HuH-7 (cell line): ENCODE measurements around the gene FLVCR2.

Experiments used
- DNase-seq: peaks from one replicate; pipeline ENCODE4 v3.0.0; 2011; ENCODE audit warnings: low spot score

Gene FLVCR2, protein sequence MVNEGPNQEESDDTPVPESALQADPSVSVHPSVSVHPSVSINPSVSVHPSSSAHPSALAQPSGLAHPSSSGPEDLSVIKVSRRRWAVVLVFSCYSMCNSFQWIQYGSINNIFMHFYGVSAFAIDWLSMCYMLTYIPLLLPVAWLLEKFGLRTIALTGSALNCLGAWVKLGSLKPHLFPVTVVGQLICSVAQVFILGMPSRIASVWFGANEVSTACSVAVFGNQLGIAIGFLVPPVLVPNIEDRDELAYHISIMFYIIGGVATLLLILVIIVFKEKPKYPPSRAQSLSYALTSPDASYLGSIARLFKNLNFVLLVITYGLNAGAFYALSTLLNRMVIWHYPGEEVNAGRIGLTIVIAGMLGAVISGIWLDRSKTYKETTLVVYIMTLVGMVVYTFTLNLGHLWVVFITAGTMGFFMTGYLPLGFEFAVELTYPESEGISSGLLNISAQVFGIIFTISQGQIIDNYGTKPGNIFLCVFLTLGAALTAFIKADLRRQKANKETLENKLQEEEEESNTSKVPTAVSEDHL

DNA sequence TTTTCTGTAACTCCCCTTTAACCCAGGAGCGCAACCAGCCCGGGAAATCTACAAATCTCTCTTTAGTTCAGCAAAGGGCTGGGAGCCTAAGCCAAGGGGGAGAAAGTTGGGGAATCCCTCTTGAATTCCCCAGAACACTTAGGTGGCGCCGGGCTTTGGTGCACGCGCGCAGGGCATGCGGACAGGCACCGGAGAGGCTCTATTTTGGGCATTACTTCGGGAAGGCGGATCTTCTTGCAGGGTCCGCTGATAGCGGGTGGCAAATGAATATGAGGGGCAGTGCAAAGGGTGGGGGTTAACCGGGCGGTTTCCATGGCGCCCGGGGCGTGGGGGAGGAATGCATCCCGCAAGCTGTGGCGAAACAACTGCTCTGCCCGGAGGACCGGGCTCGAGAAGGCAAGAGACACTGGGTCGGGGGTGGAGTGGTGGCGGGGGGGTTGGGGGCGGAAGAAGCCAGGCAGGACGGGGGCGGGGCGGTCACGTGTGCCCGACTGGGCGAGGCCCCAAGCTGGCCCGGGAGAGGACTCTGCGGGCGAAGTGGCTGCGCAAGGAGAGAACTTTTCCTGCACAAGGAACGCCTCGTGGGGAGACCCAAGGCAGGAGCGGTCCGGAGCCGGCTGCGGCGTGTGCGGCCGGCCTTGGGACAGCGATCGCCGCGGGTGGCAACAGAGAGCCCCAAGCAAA is at the start of gene FLVCR2:
Gene FLVCR2 (plus strand): TSS at position 519 of the 684 bp plus-strand sequence. CDS start 353 bp downstream, outside the sequence.
- peak; percentile 70 for DNase-seq

DNA sequence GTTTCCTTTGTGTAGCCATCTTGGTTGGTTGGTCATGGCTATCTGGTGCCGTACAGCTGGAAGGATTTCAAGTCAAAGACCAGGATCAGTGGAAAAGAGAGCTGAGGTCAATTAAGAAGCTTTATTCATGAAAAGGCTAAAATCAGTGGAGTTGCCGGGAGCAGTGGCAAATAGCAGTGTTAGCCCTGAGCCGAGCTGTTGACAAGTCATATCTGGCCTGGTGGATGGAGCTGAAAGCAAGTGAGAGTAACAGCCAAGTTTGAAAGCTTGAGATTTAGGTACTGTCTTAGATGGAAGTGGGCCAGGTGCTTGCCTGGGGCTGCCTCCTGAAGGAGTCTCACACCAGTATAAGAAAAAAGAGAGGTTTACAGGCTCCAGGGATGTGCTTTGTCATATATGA is 47.2 kb upstream of the FLVCR2 start:
- no peak for DNase-seq

DNA sequence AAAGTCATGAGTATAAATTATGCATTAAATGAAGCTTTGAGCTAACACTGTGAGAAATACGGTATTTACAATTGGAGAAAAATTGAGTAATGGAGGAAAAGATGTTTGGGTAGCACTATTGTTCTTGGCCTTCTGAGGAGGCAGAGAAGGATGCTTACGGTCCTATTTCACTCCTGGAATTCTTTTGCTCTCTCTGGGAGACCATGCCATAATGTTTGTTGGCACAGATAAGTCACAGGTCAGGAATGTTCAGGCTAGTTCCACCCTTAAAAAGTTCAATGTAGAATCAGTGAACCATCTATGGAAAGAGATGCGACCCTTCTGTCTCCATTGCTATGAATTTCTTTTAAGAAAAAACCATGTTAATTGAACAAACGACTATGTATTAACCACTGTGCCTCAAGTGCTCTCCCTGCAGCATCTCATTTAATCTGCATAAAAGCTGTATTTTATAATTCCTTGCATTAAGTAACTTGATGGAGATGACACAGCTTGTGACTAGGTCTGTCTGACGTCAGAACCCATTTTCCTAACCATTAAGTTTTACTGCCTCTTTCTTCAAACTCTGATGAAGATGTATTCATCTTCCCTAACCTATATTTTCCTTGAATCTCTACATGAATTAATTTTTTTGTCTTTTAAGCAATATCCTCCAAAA is 46.6 kb upstream of the FLVCR2 start:
- DNase-seq: no peak

DNA sequence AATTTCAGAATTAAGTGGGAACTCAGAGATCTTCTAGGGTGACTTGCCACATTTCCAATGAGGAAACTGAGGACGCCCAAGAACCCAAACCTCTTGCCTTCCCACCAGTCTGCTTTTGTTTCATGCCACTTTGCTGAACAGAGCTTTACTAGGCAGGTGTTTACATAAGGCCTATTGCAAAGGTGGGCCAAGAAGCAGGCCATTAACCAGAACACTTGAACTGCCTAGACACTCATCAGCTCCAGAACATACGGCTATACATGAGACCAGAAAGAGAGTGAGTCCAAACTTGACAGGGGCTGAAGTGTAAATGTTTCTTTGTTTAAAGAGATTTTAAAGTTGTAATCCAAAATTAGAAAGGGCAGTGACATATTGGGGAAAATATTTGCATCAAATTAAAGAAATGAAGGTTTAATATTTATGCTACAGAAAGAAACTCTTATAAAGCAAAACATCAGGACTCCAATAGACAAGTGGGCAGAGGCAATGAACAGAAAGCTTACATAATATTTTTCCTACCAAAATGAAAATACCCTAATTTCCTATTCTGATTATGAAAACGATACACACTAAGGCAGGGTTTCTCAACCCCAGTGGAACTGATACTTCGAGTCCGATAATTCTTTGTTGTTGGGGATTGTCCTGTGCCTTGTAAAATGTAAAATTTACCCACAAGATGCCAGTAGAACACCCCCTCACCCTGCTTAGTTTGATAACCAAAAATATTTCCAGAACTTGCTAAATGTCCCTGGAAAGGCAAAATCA is 44.4 kb upstream of the FLVCR2 start:
- no peak for DNase-seq

DNA sequence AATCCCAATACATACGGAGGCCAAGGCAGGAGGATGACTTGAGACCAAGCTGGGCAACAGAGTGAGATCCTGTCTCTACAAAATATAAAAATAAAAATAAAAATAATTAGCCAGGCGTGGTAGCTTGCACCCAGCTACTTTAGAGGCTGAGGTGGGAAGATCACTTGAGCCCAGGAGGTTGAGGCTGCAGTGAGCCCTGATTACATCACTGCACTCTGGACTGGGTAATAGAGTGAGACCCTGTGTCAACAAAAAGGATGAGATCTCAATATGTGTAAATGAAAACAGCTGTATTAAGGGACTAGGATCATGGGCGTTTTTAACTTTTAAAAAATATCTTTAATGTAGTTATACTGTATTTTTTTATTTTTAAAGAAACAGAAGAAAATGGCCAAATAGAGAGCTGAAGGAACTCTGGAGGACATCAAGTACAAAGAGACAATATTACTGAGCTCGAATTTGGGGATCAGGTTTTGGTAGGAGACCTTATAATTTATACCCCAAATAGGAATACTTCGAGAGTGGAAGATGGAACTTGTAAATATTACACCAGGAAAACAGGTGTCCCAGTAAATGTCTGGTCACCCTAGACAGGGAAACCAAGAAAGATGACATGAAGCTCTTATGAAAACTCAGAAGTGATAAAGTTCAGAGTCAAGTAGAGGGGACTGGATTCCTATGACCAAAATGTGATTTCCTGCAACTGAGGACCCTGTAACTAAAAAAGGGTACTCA is 43.1 kb upstream of the FLVCR2 start:
- no peak for DNase-seq

DNA sequence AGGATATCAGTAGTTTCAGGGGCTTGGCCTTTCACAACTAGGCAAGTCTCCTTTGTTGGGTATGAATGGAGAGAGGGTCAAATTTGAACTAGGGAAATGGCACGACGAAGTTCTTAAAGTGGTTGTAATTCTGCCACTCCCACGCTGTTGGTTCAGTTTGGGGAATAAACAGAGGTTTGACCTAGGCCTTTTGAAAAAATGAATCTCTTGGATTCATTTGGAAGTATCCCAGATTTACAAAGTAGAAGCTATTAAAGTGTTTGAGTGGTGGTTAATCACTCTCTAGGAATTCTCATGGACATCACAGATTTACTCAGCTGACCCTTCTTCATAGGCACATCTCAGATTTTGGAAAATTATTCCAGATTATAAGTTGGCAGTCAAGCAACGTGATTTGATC is 41.3 kb upstream of the FLVCR2 start:
- no peak for DNase-seq

DNA sequence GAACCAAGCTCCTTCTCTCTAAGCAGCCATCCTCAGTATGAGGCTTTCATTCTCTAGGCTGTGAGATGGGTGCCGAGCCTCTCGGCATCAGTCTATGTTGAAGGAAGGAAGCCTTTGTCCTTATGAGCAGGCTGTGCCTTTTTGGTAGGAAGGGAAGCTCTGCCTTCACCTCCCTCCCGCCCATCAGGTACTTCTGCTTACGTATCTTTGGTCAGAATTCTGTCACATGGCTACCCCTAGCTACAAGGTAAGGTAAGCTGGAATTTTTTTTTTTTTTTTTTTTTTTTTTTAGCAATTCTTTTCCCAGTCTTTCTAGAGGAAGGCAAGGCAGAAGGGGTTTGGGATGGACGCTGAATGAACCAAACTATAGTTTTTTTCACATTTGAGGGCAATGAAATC is 39.3 kb upstream of the FLVCR2 start:
- DNase-seq: no peak

DNA sequence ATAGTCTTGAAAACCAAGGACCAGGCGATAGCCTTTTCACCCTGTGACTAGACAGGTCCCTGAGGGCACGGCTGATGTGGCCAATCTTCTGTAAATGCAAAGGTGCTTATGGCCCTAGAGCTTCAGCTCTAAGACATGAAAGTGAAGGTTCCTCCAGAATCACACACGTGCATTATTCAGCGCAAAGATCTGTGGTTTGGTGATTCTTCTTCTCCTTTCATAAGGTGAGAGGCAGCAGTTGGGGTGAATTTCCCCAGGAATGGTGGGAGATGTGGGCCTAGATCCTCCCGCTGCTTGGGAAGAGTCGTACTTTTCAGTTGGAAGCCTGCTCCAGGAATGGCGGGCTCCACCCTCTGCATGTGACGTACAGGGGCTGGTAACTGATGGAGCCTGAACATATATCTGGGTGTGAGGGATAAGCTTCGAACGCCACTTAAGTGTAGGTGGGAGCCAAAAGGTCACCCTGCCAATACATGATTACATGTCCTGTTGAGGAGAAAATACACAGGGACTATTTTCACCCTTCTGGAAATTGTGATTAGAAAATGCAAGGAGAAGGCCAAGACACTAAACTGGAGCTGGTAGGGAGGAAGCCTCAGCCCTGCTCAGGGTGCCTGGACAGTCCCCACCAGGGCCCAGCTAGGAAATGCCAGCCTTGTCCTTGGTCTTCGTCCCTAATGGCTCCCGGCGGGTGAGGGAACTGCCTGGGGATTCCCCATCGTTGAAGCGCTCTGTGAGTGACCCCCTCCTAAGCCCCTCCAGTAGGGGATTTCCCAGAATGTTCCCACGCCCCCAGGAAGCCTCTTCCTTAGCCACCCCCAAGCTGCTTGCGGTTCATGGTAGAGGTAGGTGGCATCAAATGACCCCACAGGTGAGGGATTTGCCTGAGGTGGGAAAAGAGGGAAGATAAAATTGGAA is 38.6 kb upstream of the FLVCR2 start:
- DNase-seq: no peak

DNA sequence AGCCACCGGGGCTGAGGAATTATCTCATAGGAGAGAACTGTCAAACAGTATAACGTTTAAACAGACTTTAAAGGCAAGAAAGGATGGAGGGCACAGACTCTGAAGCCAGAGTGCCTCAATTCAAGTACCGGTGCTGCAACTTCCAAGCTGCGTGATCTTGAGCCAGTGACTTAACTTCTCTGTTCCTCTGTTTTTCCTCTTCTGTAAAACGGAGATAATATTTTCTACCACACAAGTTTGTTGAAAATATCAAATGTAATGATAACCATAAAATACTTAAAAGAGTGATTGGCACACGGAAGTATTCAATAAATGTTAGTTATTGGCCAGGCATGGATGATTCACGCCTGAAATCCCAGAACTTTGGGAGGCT is 38.0 kb upstream of the FLVCR2 start:
- no peak for DNase-seq

DNA sequence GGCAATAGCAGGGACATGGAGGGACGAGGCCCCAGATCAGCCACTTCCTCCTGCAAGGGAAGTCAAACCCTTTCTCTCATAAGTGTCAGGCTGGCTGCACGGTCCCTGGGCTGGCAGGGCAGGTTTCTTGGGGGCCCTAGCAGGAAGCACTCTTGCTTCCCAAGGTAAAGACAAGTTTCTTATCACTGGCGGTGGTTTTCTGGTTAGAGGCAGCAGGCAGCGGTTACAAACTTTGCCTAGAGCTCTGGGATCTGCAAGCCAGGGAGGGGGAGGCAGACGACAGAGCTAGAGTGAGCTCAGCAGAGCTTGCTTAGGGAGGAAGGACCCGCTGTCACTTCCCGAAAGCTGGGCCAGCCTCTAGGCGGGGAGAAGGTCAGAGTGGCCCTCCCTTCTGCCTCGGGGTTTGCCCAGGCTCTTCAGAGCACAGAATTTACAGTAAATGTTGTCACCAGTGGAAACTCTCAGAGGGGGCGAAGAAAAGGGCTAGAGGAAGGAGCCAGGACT is 35.8 kb upstream of the FLVCR2 start:
- no peak for DNase-seq

DNA sequence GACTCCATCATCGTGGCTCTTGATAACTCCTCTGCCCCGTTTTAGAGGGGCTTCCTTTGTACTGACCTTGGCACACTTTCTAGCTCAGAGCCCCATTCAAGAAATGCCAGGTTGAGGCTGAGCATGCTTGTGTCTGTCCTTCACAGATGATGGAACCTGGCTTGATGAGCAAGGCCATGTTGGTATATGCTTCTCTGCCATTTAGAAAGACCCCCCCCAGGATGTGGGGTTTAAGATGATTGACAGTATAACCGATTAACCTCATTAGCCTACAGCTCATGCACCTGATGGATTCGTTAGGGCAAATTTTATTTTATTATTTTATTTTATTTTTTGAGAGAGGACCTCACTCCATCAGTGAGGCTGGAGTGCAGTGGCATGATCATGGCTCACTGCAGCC is 35.2 kb upstream of the FLVCR2 start:
- DNase-seq: no peak

DNA sequence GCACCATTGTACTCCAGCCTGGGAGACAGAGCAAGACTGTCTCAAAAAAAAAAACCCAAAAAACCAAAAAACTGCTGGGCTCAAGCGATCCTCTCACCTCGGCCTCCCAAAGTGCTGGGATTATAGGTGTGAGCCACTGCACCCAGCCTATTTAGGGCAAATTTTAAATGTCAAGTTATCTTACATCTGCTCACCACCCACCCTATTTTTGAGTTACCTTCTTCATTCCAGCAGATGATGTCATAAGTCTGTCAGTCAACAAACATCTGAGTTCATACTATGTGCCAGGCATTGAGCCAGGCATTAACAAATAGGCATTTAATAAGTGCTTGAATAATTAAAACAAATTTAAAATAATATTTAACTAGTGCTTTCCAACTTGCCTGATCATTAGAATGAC is 34.6 kb upstream of the FLVCR2 start:
- DNase-seq: no peak

DNA sequence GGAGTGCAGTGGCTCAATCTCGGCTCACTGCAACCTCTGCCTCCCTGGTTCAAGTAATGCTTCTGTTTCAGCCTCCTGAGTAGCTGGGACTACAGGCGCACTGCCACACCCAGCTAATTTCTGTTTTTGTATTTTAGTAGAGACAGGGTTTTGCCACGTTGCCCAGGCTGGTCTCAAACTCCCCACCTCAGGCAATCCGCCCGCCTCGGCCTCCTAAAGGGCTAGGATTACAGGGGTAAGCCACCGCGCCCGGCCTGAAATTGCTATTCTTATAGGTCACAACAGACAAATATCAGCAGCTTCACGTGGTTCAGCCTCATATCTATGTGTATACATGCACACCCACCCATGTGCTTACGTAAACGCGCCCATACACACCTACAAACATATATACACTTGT is 32.5 kb upstream of the FLVCR2 start:
- no peak for DNase-seq

DNA sequence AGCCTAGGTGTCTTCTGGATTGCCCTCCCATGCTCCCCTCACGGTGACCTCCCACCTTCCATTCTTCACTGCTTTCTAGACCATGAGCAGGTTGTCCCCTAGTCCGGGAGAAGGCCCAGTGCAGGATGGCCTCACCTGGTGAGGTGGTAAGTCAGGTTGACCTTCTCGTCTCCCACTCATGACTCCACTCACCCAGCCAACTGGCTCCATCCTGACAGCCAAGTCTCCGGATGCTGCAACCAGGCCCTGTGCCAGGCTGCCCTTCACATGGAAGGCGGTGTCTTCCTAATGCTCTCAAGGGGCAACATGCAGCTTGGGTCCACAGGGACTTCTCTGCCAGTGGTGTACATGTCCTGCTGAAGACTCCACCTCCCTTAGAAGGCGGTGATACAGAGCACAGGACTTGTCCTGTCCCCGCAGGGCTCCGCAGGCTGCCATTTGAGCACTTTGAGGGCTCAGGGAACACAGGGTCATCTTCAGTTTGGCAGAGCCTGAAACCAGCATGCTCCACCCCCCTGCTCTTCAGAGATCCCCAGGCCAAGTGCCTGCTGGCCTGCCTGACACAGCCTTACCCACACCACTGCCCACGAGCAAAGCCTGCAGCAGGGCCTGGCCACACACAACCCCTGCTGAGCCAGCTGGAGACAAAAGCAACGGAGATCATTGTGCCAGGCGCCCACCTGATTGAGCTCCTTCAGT is 30.7 kb upstream of the FLVCR2 start:
- no peak for DNase-seq

DNA sequence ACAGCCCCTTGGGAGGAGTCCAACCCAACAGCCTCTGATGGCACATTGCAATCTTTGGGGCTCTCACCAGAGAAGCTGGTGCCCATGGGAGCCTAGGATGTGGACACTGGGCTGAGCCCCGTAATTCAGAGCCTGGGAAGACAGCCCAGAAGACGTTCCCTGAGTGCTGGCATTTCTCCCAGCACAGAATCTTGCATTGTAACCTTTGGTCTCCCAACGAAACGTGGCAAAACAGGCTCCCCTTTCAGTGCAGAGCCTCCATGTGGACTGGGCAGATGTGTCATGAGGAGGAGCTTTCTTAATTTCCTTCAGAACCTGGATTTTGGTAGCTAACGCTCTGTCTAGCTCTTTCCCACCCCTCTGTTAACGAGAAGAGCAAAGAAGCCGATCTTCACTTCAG is 29.9 kb upstream of the FLVCR2 start:
- DNase-seq: no peak

DNA sequence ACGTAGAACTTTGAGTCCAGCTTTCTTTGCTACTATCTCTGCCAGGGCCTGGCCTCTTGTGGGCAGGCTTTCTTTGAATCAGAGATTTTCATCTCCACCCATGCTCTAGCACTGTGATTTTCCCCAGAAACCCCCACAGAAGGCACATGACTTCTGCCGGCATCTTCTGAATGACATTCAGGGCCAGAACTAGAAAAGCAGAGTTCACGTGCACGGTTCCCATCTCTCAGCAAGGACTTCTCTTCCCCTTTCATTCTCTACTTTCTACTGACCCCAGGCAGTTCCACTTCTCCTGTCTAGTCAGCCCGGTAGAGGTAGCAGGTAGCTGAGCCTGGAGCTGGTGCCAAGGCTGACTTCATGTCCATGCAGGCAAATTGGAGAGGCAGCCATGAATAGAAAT is 29.3 kb upstream of the FLVCR2 start:
- DNase-seq: no peak

DNA sequence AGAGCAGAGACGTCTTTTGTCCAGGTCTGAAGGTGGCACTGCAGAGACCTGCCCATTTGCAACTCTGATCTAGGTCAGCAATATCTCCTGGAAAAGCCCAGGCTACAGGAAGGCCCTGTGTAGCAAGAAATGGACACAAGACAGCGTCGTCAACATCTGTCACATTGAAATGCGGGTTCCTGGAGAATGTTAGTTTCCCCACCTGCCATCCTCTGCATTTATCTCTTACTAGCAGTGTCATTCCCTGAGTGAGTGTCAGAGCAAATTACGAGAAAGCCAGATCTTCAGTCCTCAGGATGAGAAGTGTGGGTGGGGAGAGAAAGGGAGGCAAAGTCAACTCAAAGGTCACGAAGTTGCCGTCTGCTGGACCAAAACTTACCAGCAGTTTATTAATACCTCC is 27.4 kb upstream of the FLVCR2 start:
- no peak for DNase-seq

DNA sequence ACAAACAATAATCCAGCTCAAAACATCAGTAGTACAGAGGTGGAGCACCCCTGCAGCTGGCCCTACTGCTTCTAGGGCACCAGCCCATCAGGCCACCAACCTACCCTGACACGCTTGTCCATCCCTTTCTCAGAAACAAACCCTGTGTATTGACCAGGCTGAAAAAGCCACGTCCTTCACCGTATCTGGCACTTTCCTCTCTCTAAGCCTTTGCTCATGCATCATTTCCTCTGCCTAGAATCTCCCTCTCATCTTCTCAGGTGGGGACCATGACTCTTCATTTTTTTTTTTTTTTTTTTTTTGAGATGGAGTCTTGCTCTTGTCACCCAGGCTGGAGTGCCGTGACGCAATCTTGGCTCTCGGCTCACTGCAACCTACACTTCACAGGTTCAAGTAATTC is 25.3 kb upstream of the FLVCR2 start:
- no peak for DNase-seq

DNA sequence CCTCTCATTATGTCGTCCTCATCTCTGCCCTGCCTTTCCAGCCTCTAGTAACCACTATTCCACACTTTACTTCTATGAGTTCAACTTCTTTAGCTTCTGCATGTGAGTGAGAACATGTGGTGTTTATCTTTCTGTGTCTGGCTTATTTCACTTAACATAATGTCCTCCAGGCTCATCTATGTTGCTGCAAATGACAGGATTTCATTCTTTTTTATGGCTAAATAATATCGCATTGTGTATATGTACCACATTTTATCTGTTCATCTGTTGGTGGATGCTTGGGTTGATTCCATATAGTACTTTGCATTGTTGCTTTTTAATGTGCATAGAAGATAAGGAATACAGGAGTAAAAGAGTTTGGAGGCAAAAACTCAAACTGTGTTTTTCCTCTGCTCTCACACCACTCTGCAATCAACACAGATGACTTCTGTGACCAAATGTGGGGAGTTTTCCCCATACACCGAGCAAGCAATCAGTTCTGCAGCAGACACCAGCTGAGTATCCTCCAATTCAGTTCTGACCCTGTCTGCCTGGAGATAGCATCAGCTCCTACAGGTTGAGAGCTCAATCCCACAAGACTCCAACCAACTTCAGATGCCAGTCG is 24.6 kb upstream of the FLVCR2 start:
- no peak for DNase-seq
